Liver (tissue), 9 donors: Measurements from ENCODE around the gene SMTNL2. TPM values are rescaled to one million over a fixed set of nuclear protein-coding genes. Genes with fewer than 3 reads are reported as not detected.

Experiments
- DNase-seq: peaks from one replicate; pipeline ENCODE4 v3.0.0-alpha.2; 2017; ENCODE audit warnings: low spot score
- H3K27ac ChIP-seq, 2 donors: one replicate each; pipeline ENCODE4 v1.7.0; 2013; ENCODE audit warnings: inconsistent platforms in 2 of 2, low read length in 2 of 2, control low read depth in 1 of 2, low read depth in 1 of 2, mild to moderate bottlenecking in 1 of 2
- H3K27me3 ChIP-seq, 4 donors: one replicate each; pipeline versions ENCODE4 v1.6.1 to v1.7.0; 2013; ENCODE audit warnings: low read length in 3 of 4, inconsistent platforms in 1 of 4, mild to moderate bottlenecking in 1 of 4, moderate library complexity in 1 of 4; ENCODE audit not compliant: control insufficient read depth in 4 of 4, insufficient read depth in 4 of 4
- H3K36me3 ChIP-seq, 4 donors: one replicate each; pipeline versions ENCODE4 v1.6.1 to v1.7.0; 2013; ENCODE audit warnings: low read length in 3 of 4, mild to moderate bottlenecking in 3 of 4, low read depth in 1 of 4, moderate library complexity in 1 of 4; ENCODE audit not compliant: control insufficient read depth in 4 of 4, insufficient read depth in 3 of 4
- H3K4me1 ChIP-seq, 4 donors: one replicate each; pipeline versions ENCODE4 v1.6.1 to v1.7.0; 2013; ENCODE audit warnings: low read length in 3 of 4, mild to moderate bottlenecking in 3 of 4, moderate library complexity in 1 of 4; ENCODE audit not compliant: control insufficient read depth in 4 of 4, insufficient read depth in 4 of 4
- H3K4me3 ChIP-seq, 3 donors: one replicate each; pipeline versions ENCODE4 v1.6.1 to v1.7.0; 2013; ENCODE audit warnings: low read length in 3 of 3, control low read depth in 1 of 3, low read depth in 1 of 3, mild to moderate bottlenecking in 1 of 3
- H3K9ac ChIP-seq, 2 donors: one replicate each; pipeline ENCODE4 v1.7.0; 2013; ENCODE audit warnings: low read length in 2 of 2, mild to moderate bottlenecking in 2 of 2, moderate library complexity in 2 of 2, control low read depth in 1 of 2, low read depth in 1 of 2
- H3K9me3 ChIP-seq, 4 donors: one replicate each; pipeline versions ENCODE4 v1.6.1 to v1.7.0; 2013; ENCODE audit warnings: low read length in 3 of 4; ENCODE audit not compliant: control insufficient read depth in 4 of 4
- CTCF ChIP-seq: fragments of 150-350 bp; IDR thresholded peaks from 2 replicates; pipeline ENCODE4 v1.5.1; 2017; ENCODE audit warnings: improper control_type of control experiment, low read depth, low read length; ENCODE audit not compliant: missing input control
- GABPA ChIP-seq, 2 donors: IDR thresholded peaks in 1 of 2; conservative IDR thresholded peaks in 1 of 2; 2 replicates each; pipeline ENCODE4 v1.6.1; 2016; ENCODE audit warnings: antibody characterized with exemption in 2 of 2, mild to moderate bottlenecking in 1 of 2, moderate library complexity in 1 of 2
- HNF4A ChIP-seq, 2 donors: conservative IDR thresholded peaks; 2 replicates each; pipeline ENCODE4 v1.6.1; 2016; ENCODE audit warnings: antibody characterized with exemption in 2 of 2, mild to moderate bottlenecking in 2 of 2
- HNF4G ChIP-seq: IDR thresholded peaks from 2 replicates; pipeline ENCODE4 v1.6.1; 2016; ENCODE audit warnings: antibody characterized with exemption
- JUND ChIP-seq, 2 donors: IDR thresholded peaks; 2 replicates each; pipeline ENCODE4 v1.6.1; 2016; ENCODE audit warnings: antibody characterized with exemption in 2 of 2
- MAX ChIP-seq: IDR thresholded peaks from 2 replicates; pipeline ENCODE4 v1.6.1; 2016; ENCODE audit warnings: antibody characterized with exemption
- NR2F2 ChIP-seq: IDR thresholded peaks from 2 replicates; pipeline ENCODE4 v1.6.1; 2016; ENCODE audit warnings: antibody characterized with exemption
- RAD21 ChIP-seq, 2 donors: IDR thresholded peaks; 2 replicates each; pipeline ENCODE4 v1.6.1; 2016; ENCODE audit warnings: antibody characterized with exemption in 2 of 2, mild to moderate bottlenecking in 2 of 2
- REST ChIP-seq: IDR thresholded peaks from 2 replicates; pipeline ENCODE4 v1.6.1; 2016; ENCODE audit warnings: antibody characterized with exemption, mild to moderate bottlenecking
- RXRA ChIP-seq, 2 donors: IDR thresholded peaks; 2 replicates each; pipeline ENCODE4 v1.6.1; 2017 to 2018; ENCODE audit warnings: antibody characterized with exemption in 2 of 2, mild to moderate bottlenecking in 1 of 2
- SP1 ChIP-seq: IDR thresholded peaks from 2 replicates; pipeline ENCODE4 v1.6.1; 2018; ENCODE audit warnings: antibody characterized with exemption, mild to moderate bottlenecking
- TAF1 ChIP-seq: conservative IDR thresholded peaks from 2 replicates; pipeline ENCODE4 v1.6.1; 2016; ENCODE audit warnings: antibody characterized with exemption, mild to moderate bottlenecking
- YY1 ChIP-seq: IDR thresholded peaks from 2 replicates; pipeline ENCODE4 v1.6.1; 2016; ENCODE audit warnings: antibody characterized with exemption, mild to moderate bottlenecking
- ZBTB33 ChIP-seq: IDR thresholded peaks from 2 replicates; pipeline ENCODE4 v1.6.1; 2016; ENCODE audit warnings: antibody characterized with exemption
- WGBS: extraction: QIAGEN DNeasy Blood & Tissue Kit; methylation state at CpG from one replicate; pipeline ENCODE4 v1.1.7; 2013; 5-methylcytosine and 5-hydroxymethylcytosine counted together
- polyA plus RNA-seq, 2 donors: library from polyadenylated mRNA; stranded (reverse) in 1 of 2; unstranded in 1 of 2; fragments of 200-250 nt in 1 of 2; fragments of >200 nt in 1 of 2; fragmentation: Nextera tagmentation in 1 of 2; extraction: Ambion mirVana in 1 of 2; gene quantifications; one replicate each; pipeline versions ENCODE4 v1.2.1 to v1.2.3, GENCODE V29; 2013 to 2015
- total RNA-seq, 2 donors: library from RNA; depleted of rRNA; stranded (reverse); fragments of >200 nt; gene quantifications; one replicate each; pipeline ENCODE4 v1.2.3, GENCODE V29; 2014
- donor health status: healthy.
- donor health status: healthy.
- donor health status: healthy.
- donor health status: healthy.
- donor health status: healthy.

The SMTNL2 gene
- total and polyA plus RNA-seq, 4 donors, result 0.13 to 0.29 TPM; not detected in 2

- Histone ChIP-seq H3K27me3 (no peaks in the 10 kb centered on the region), H3K4me3 (no peak overlapping the region), H3K27ac (peak overlapping the region in 1 of 2 donors; percentile 35), H3K9ac (no peak overlapping the region), H3K9me3 (no peaks in the 10 kb centered on the region), H3K36me3 (no peaks in the 10 kb centered on the region), H3K4me1 (no peaks in the 10 kb centered on the region)
- WGBS, result 43% methylated on average over 25 of the region's 25 CpGs
- TF ChIP-seq RAD21 (IDR thresholded peaks at IDR 0.05) (no peak), NR2F2 (peak; percentile 41), JUND (IDR thresholded peaks at IDR 0.05) (no peak), HNF4A (conservative IDR thresholded peaks at IDR 0.05) (no peak), MAX (no peak), CTCF (no peak), RXRA (IDR thresholded peaks at IDR 0.05) (no peak), HNF4G (no peak)
- DNase-seq, result no peak
These were observed 15.4 kb downstream of the SMTNL2 start for GRCh38 chr17:4599505-4600281.

DNA sequence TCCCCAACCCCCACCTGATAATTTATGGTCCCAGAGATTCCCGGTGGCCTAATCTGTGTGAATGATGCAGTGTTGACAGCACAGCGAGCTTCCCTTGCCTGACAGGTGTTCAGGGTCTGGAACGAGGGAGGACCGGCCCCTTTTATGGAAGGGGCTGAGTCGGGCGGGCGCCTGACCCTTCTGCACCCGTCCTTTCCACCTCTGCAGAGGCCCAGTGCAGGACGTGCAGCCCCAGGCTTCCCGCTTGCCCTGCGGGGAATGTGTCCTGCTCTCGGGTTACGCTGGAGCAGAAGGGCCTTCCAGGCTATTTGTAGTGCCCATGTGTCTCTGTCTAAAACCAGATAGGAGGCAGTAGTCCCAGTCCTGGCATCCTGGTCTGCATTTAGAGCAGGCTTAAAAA is 16.2 kb downstream of the SMTNL2 start:
- TF ChIP-seq REST (no peak), ZBTB33 (no peak), HNF4A (conservative IDR thresholded peaks at IDR 0.05) (no peak), RAD21 (IDR thresholded peaks at IDR 0.05) (no peak), CTCF (no peak), YY1 (no peak), TAF1 (no peak), RXRA (IDR thresholded peaks at IDR 0.05) (no peak), GABPA (IDR thresholded peaks at IDR 0.05 in 1 of 2, conservative IDR thresholded peaks at IDR 0.05 in 1 of 2) (no peak), MAX (no peak), NR2F2 (no peak), SP1 (no peak), HNF4G (no peak), JUND (IDR thresholded peaks at IDR 0.05) (no peak)
- Histone ChIP-seq H3K36me3 (no peaks in the 10 kb centered on the region), H3K4me1 (no peaks in the 10 kb centered on the region), H3K9me3 (no peaks in the 10 kb centered on the region), H3K27ac (no peak overlapping the region), H3K4me3 (no peak overlapping the region), H3K9ac (no peak overlapping the region), H3K27me3 (no peaks in the 10 kb centered on the region)
- 52% methylated on average over 13 of the region's 13 CpGs for WGBS
- DNase-seq, result no peak
